NB4 (cell line): ENCODE measurements around the gene ZNF678.

Experiments
- TF ChIP-seq, protein P1 (sequence below): IDR thresholded peaks from 2 replicates; pipeline ENCODE4 v1.6.1; 2011; ENCODE audit warnings: low read depth, low read length
- TF ChIP-seq, protein P2 (sequence below): IDR thresholded peaks from one replicate; pipeline ENCODE4 v1.5.1; 2012; ENCODE audit warnings: low read depth, low read length

DNA sequence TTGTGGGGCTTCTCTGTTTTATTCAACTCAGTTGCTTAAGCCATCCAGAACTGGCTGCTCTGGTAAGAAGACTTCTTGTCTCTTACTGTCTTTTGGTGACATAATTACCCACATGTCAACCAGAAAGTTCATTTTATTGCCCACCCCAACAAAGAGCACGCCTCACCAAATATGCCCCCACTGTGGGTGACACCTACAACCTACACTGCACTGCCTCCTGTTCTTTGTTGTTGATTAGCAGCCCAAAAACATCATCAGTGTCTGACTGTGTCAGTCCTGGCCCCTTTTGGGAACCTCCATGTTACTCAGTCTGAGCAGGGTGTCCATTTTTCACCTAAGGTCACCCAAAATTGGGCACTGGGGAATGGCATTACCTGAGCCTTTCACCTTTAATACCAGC lies 49.3 kb downstream of the ZNF678 start:
- TF ChIP-seq, protein P1, sequence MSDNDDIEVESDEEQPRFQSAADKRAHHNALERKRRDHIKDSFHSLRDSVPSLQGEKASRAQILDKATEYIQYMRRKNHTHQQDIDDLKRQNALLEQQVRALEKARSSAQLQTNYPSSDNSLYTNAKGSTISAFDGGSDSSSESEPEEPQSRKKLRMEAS: no peak
- TF ChIP-seq, protein P2, sequence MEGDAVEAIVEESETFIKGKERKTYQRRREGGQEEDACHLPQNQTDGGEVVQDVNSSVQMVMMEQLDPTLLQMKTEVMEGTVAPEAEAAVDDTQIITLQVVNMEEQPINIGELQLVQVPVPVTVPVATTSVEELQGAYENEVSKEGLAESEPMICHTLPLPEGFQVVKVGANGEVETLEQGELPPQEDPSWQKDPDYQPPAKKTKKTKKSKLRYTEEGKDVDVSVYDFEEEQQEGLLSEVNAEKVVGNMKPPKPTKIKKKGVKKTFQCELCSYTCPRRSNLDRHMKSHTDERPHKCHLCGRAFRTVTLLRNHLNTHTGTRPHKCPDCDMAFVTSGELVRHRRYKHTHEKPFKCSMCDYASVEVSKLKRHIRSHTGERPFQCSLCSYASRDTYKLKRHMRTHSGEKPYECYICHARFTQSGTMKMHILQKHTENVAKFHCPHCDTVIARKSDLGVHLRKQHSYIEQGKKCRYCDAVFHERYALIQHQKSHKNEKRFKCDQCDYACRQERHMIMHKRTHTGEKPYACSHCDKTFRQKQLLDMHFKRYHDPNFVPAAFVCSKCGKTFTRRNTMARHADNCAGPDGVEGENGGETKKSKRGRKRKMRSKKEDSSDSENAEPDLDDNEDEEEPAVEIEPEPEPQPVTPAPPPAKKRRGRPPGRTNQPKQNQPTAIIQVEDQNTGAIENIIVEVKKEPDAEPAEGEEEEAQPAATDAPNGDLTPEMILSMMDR: no peak
